ENCODE data around the gene LPP. TPM values are rescaled to one million over a fixed set of nuclear protein-coding genes. Genes with fewer than 3 reads are reported as not detected.

The LPP gene
- total and polyA plus RNA-seq, 8 donors, result 4.9 to 84.4 (median 45.9) TPM

DNA sequence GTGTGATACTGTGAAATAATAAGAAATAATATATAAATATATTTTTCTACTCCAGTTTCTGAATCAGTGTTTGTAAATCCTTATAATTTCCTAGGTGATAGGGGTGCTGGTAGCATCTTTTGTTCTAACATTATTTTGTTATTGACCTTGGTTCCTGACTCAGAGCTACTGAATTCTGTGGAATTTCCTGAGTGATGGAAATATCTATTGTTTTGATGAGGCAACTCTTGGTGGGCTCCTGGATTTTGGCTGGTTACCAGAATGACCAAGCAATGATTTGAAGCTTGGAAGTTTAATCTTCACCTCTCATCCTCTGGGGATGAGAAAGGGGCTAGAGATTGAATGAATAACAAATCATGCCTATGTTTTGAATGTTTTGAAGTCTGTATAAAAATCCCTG, 377.3 kb downstream of the LPP start:
- no peaks in the 10 kb centered on the region for H3K36me3 ChIP-seq
- H3K27me3 ChIP-seq, result no peaks in the 10 kb centered on the region
- FAIRE-seq (no peak), DNase-seq (no peak), ATAC-seq (no peak)
- H3K27ac ChIP-seq, result no peak overlapping the region
- H3K4me3 ChIP-seq, result no peak overlapping the region
- TF ChIP-seq, protein P1, sequence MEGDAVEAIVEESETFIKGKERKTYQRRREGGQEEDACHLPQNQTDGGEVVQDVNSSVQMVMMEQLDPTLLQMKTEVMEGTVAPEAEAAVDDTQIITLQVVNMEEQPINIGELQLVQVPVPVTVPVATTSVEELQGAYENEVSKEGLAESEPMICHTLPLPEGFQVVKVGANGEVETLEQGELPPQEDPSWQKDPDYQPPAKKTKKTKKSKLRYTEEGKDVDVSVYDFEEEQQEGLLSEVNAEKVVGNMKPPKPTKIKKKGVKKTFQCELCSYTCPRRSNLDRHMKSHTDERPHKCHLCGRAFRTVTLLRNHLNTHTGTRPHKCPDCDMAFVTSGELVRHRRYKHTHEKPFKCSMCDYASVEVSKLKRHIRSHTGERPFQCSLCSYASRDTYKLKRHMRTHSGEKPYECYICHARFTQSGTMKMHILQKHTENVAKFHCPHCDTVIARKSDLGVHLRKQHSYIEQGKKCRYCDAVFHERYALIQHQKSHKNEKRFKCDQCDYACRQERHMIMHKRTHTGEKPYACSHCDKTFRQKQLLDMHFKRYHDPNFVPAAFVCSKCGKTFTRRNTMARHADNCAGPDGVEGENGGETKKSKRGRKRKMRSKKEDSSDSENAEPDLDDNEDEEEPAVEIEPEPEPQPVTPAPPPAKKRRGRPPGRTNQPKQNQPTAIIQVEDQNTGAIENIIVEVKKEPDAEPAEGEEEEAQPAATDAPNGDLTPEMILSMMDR (IDR thresholded peaks at IDR 0.05), result no peak
- H3K9me3 ChIP-seq, result no peaks in the 10 kb centered on the region
- H3K4me1 ChIP-seq, result no peaks in the 10 kb centered on the region
- intact Hi-C loops (cut with DNase I), result no loop called here

DNA sequence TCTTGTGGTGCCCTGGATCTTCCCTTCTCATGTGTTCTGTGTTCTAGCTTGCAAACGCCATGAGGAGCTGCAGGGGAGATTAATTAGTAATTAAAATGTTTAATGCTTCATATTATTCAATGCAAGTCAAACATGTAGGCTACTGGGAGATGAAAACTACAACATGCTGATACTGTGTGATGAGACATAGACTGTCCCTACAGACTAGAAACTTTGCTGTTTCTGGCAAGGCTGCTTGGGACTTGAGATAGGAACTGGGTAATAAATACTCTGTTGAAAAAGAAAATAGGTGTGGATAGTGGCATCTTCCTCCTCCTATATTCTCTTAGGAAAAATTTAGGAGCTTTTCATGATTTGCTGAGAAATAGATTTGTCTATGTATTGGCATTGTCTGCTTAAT, 379.2 kb downstream of the LPP start:
- Histone ChIP-seq H3K4me1 (no peaks in the 10 kb centered on the region), H3K36me3 (no peaks in the 10 kb centered on the region), H3K9me3 (no peaks in the 10 kb centered on the region), H3K4me3 (no peak overlapping the region), H3K27ac (no peak overlapping the region), H3K27me3 (no peaks in the 10 kb centered on the region)
- 55 to 63% methylated on average over 1 of the region's 1 CpG for WGBS, 2 donors
- ATAC-seq (no peak), FAIRE-seq (no peak), DNase-seq (no peak)
- TF ChIP-seq, protein P1 (IDR thresholded peaks at IDR 0.05), result no peak
- intact Hi-C loops (cut with DNase I), result no loop called here

DNA sequence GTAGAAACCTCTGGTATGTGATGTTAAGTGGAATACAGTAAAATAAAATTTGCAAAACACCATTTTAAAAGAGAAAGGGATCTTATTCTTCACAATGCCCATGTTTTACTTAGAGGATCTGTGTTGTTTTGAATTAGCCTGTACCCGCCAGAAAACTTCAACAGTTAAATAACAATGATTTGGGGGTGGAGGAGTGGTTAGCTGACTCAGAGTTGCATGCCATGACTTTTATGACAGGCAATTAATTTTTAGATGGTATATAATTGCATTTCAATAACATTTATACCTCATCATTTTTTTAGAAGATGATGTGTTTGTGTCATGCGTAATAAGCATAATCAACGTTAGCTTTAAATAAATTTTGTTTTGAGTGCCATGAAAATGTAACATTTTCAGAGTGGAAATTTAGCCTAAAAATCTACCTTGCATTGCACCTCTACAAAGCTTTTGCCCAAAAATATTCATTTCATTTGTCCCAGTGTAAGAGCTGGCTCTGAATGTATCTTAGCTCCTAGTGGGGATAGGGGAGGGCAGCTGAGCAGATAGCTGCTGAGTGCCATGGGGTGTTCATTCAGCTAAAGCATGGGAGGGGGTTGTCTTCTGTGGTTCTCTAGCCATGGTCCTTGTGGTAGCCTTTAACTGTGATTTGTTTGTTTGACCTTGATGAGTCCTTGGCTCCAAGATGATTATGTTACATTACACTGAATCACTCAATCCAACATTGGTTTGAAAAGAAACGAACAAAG, 379.8 kb downstream of the LPP start:
- TF ChIP-seq, protein P1 (IDR thresholded peaks at IDR 0.05), result no peak
- Histone ChIP-seq H3K9me3 (no peaks in the 10 kb centered on the region), H3K27me3 (no peaks in the 10 kb centered on the region), H3K4me3 (no peak overlapping the region), H3K4me1 (no peaks in the 10 kb centered on the region), H3K27ac (no peak overlapping the region), H3K36me3 (no peaks in the 10 kb centered on the region)
- intact Hi-C loops (cut with DNase I), result no loop called here
- WGBS, 2 donors, result 80% methylated on average over 4 of the region's 4 CpGs
- DNase-seq, result no peak
- no peak for FAIRE-seq
- ATAC-seq, result no peak

DNA sequence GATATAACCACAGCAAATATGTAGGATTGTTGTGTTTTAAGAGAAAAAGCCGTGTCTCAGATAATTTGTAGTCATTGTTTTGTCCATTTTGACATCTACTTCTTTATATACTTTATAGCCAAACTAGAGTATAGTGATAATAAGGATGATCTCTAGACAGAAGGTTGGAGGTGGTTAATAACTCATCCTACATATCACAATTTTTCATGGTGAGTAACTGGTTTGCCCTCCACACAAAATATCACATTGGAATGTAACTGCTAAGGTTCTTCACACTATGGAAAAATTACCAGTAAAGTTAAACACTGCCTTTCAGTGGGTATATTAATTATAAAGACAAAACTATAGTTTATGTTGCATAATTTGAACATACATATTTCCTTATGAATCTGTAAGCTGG, 380.7 kb downstream of the LPP start:
- DNase-seq (no peak), FAIRE-seq (no peak), ATAC-seq (no peak)
- H3K9me3 ChIP-seq, result no peaks in the 10 kb centered on the region
- TF ChIP-seq, protein P1 (IDR thresholded peaks at IDR 0.05), result no peak
- intact Hi-C loops (cut with DNase I), result no loop called here
- H3K4me3 ChIP-seq, result no peak overlapping the region
- H3K4me1 ChIP-seq, result no peaks in the 10 kb centered on the region
- no peak overlapping the region for H3K27ac ChIP-seq
- no peaks in the 10 kb centered on the region for H3K36me3 ChIP-seq
- H3K27me3 ChIP-seq, result no peaks in the 10 kb centered on the region
- 98 to 99% methylated on average over 1 of the region's 1 CpG for WGBS, 2 donors

DNA sequence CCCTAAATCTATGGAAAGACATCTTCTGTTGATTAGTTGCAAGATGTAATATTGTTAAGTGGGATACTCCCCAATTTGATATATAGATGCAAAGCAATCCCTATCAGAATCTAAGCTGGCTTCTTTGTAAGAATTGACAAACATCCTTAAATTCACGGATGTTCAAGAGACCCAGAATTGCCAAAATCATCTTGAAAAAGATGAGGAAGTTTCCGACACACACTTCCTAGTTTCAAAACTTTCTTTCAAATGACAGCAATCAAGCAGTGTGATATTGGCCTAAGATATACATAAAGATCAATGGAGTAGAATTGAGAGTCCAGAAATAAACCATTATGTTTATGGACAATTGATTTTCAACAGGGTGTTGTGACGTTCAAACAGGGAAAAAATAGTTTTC, 383.6 kb downstream of the LPP start:
- Histone ChIP-seq H3K27me3 (no peaks in the 10 kb centered on the region), H3K9me3 (no peaks in the 10 kb centered on the region), H3K4me3 (no peak overlapping the region), H3K36me3 (no peaks in the 10 kb centered on the region), H3K4me1 (no peaks in the 10 kb centered on the region), H3K27ac (no peak overlapping the region)
- DNase-seq, result no peak
- intact Hi-C loops (cut with DNase I), result no loop called here
- TF ChIP-seq, protein P1 (IDR thresholded peaks at IDR 0.05), result no peak
- no peak for FAIRE-seq
- no peak for ATAC-seq
- WGBS, 2 donors, result 92 to 96% methylated on average over 3 of the region's 3 CpGs
